Colonic mucosa (tissue), 4 donors: Measurements from ENCODE around the gene RAD51B. TPM values are rescaled to one million over a fixed set of nuclear protein-coding genes. Genes with fewer than 3 reads are reported as not detected.

ENCODE experiments used
- DNase-seq: peaks from one replicate; pipeline ENCODE4 v3.0.0-alpha.2; 2020
- H3K27ac ChIP-seq: fragments of 200-600 bp; one replicate; pipeline ENCODE4 v1.8.0; 2021
- H3K27me3 ChIP-seq: fragments of 200-600 bp; one replicate; pipeline ENCODE4 v1.8.0; 2021
- H3K36me3 ChIP-seq: fragments of 200-600 bp; one replicate; pipeline ENCODE4 v1.8.0; 2021
- H3K4me1 ChIP-seq: fragments of 200-600 bp; one replicate; pipeline ENCODE4 v1.8.0; 2021; ENCODE audit warnings: mild to moderate bottlenecking
- H3K4me3 ChIP-seq: fragments of 200-600 bp; one replicate; pipeline ENCODE4 v1.8.0; 2021
- H3K9ac ChIP-seq, 2 donors: one replicate each; pipeline ENCODE4 v1.7.0; 2013; ENCODE audit warnings: control low read depth in 2 of 2, low read depth in 2 of 2, low read length in 2 of 2
- H3K9me3 ChIP-seq: fragments of 200-600 bp; one replicate; pipeline ENCODE4 v1.8.0; 2021
- CTCF ChIP-seq: fragments of 200-600 bp; IDR thresholded peaks from one replicate; pipeline ENCODE4 v1.8.0; 2022; ENCODE audit warnings: antibody characterized with exemption, mild to moderate bottlenecking
- intact Hi-C: fragments of 100-400 bp; cut with DNase I; formaldehyde crosslinking; loops from one replicate; pipeline ENCODE4 v1.14.1; 2022
- total RNA-seq, 2 donors: library from RNA; stranded (reverse); fragmentation: NEBNext Ultra II Directional in 1 of 2; extraction: Animal tissue kit (Norgen Biotek cat#: 25700) in 1 of 2; gene quantifications; one replicate each; pipeline ENCODE4 v1.2.1, GENCODE V29; 2021
- donor health status: healthy.
- donor health status: DM: no; HTN: no; CAD: no.
- donor health status: DM: no; HTN: no; CAD: no.

Gene RAD51B
- total RNA-seq, 2 donors from 2014 or later: 12.7 to 22.0 TPM

- no peaks in the 10 kb centered on the region for H3K36me3 ChIP-seq
- DNase-seq: no peak
- intact Hi-C loops: no loop called here
- H3K27ac ChIP-seq: no peak overlapping the region
- H3K27me3 ChIP-seq: no peaks in the 10 kb centered on the region
- no peaks in the 10 kb centered on the region for H3K4me1 ChIP-seq
- no peaks in the 10 kb centered on the region for H3K9me3 ChIP-seq
- no peak overlapping the region for H3K4me3 ChIP-seq
- H3K9ac ChIP-seq: no peak overlapping the region
- TF ChIP-seq CTCF: no peak
Measured at GRCh38 chr14:68440820-68441219, 621.2 kb downstream of the RAD51B start.

DNA sequence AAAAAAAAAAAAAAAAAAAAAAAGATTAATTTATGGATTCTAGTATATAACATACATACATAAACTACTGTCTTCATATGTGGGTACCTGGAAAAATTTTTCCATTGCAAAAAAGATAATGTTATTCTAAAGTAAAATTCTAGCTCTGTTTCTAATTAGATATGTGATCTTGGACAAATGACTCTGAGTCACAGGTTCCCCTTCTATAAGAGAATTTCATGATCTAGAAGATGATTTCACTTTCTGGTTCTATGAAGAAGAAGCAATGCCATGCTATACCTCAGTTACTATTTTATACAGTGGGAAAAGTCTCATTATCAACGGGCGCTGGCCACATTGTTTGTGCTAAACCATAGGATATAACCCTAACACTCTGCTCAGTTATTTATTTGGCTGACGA, 622.0 kb downstream of the RAD51B start:
- TF ChIP-seq CTCF: no peak
- Histone ChIP-seq H3K27ac (no peak overlapping the region), H3K9me3 (no peaks in the 10 kb centered on the region), H3K4me3 (no peak overlapping the region), H3K9ac (no peak overlapping the region), H3K36me3 (no peaks in the 10 kb centered on the region), H3K4me1 (no peaks in the 10 kb centered on the region), H3K27me3 (no peaks in the 10 kb centered on the region)
- no peak for DNase-seq
- intact Hi-C loops: no loop called here

- no peaks in the 10 kb centered on the region for H3K4me1 ChIP-seq
- no peak for DNase-seq
- H3K27ac ChIP-seq: no peak overlapping the region
- no peak for TF ChIP-seq CTCF
- H3K4me3 ChIP-seq: no peak overlapping the region
- H3K9me3 ChIP-seq: no peaks in the 10 kb centered on the region
- H3K36me3 ChIP-seq: no peaks in the 10 kb centered on the region
- intact Hi-C loops: no loop called here
- H3K27me3 ChIP-seq: no peaks in the 10 kb centered on the region
- H3K9ac ChIP-seq: no peak overlapping the region
Measured at GRCh38 chr14:68442828-68443629, 623.5 kb downstream of the RAD51B start.

- no peak for TF ChIP-seq CTCF
- H3K4me1 ChIP-seq: no peaks in the 10 kb centered on the region
- H3K4me3 ChIP-seq: no peak overlapping the region
- H3K27ac ChIP-seq: no peak overlapping the region
- no peaks in the 10 kb centered on the region for H3K27me3 ChIP-seq
- intact Hi-C loops: no loop called here
- H3K9ac ChIP-seq: no peak overlapping the region
- H3K9me3 ChIP-seq: no peaks in the 10 kb centered on the region
- no peak for DNase-seq
- H3K36me3 ChIP-seq: no peaks in the 10 kb centered on the region
Measured at GRCh38 chr14:68444449-68445168, 625.0 kb downstream of the RAD51B start.

- H3K9me3 ChIP-seq: no peaks in the 10 kb centered on the region
- H3K27me3 ChIP-seq: no peaks in the 10 kb centered on the region
- H3K27ac ChIP-seq: no peak overlapping the region
- no peak for DNase-seq
- H3K36me3 ChIP-seq: no peaks in the 10 kb centered on the region
- no peak overlapping the region for H3K4me3 ChIP-seq
- intact Hi-C loops: no loop called here
- no peak overlapping the region for H3K9ac ChIP-seq
- no peak for TF ChIP-seq CTCF
- H3K4me1 ChIP-seq: no peaks in the 10 kb centered on the region
Measured at GRCh38 chr14:68446243-68447040, 626.9 kb downstream of the RAD51B start.
